Naive thymus-derived CD8-positive, alpha-beta T cell (primary cell): ENCODE measurements around the gene HOMER3. TPM values are rescaled to one million over a fixed set of nuclear protein-coding genes. Genes with fewer than 3 reads are reported as not detected.

Experiments
- ATAC-seq, 2 donors: fragments of 150-1000 bp; cut with Tn5 transposase in 1 of 2; sonication (Bioruptor Pico), chemical (Tn5 transposase) in 1 of 2; 1 replicate in 1 of 2; 2 replicates in 1 of 2; pipeline ENCODE4 v1.10.0; 2021; ENCODE audit warnings: mild to moderate bottlenecking in 2 of 2, moderate library complexity in 2 of 2
- POLR2A ChIA-PET: fragments of 350-600 bp; sonication (Branson Sonifier 250); formaldehyde crosslinking; loops from one replicate; lab custom pipeline; 2021; ENCODE audit warnings: antibody characterized with exemption; lab: Charles Lee
- DNase-seq, 10 donors: peaks; one replicate each; pipeline versions ENCODE4 v3.0.0 to v3.0.0-alpha.2; 2020 to 2022
- H3K27ac Mint-ChIP-seq, 10 donors: one replicate each; pipeline ENCODE4 v1.8.0; 2020 to 2022; ENCODE audit warnings: mild to moderate bottlenecking in 10 of 10, mixed read lengths in 10 of 10, moderate library complexity in 4 of 10, inconsistent platforms in 1 of 10
- H3K27me3 Mint-ChIP-seq, 5 donors: one replicate each; pipeline ENCODE4 v1.8.0; 2021 to 2022; ENCODE audit warnings: mixed read lengths in 5 of 5
- H3K36me3 Mint-ChIP-seq, 3 donors: one replicate each; pipeline ENCODE4 v1.8.0; 2020 to 2022; ENCODE audit warnings: mixed read lengths in 3 of 3, mild to moderate bottlenecking in 2 of 3, inconsistent platforms in 1 of 3
- H3K4me1 Mint-ChIP-seq, 4 donors: one replicate each; pipeline ENCODE4 v1.8.0; 2021 to 2022; ENCODE audit warnings: mixed read lengths in 4 of 4
- H3K4me3 Mint-ChIP-seq, 10 donors: one replicate each; pipeline ENCODE4 v1.8.0; 2020 to 2022; ENCODE audit warnings: mild to moderate bottlenecking in 10 of 10, mixed read lengths in 10 of 10, moderate library complexity in 6 of 10, inconsistent platforms in 1 of 10
- H3K9me3 Mint-ChIP-seq, 9 donors: one replicate each; pipeline ENCODE4 v1.8.0; 2020 to 2022; ENCODE audit warnings: mixed read lengths in 9 of 9, mild to moderate bottlenecking in 3 of 9, inconsistent platforms in 1 of 9, moderate library complexity in 1 of 9
- polyA plus RNA-seq, 3 donors: library from polyadenylated mRNA; unstranded; fragments of 300-500 nt; fragmentation: Illumina TruSeq; gene quantifications; one replicate each; pipeline ENCODE4 v1.2.3, GENCODE V29; 2021
- total RNA-seq, 8 experiments: library from RNA in 2 of 8; stranded (reverse) in 2 of 8; gene quantifications; one replicate each; pipeline ENCODE4 v1.2.3 and lab custom pipeline; 2021 to 2026

Gene HOMER3
- total and polyA plus RNA-seq, 5 experiments from 2014 or later, result 0.55 TPM; not detected in 4

DNA sequence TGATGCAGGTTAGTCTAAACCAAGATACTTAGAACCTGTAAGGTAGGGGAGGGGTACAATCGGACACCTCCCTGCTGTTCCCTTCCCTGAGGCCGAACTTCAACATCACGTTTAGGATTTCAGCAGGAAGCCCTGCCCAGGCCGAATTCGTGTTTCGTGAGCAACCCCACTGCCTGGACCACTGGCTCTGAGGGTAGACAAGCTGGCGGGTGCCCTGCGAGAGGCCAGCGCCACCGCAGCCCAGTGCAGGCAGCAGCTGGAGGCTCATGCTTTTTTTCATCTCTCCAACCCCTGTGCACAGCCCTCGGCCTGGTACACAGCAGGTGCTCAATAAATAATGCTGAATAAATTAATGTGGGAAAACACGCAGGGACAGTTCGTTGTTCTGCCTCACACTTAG lies 7.7 kb downstream of the HOMER3 start:
- POLR2A ChIA-PET, result interaction anchor here (1.8 kb wide), 1 partner anchor 14 kb away, joined by 6 read pairs; the partner anchor contains the start of genes COPE and DDX49
- peak overlapping the region in 9 of 10 donors; percentile 6 to 83 (median 55) for H3K4me3 Mint-ChIP-seq
- H3K9me3 Mint-ChIP-seq, result no peaks in the 10 kb centered on the region
- DNase-seq (no peak), ATAC-seq (no peak)
- peaks cover 0 to 2% (median 0%) of the 10 kb centered on the region in 3 donors for H3K36me3 Mint-ChIP-seq
- H3K4me1 Mint-ChIP-seq, result peaks cover 3 to 17% (median 8%) of the 10 kb centered on the region in 4 donors
- peak overlapping the region in 1 of 10 donors; percentile 18 for H3K27ac Mint-ChIP-seq
- peaks cover 0 to 25% (median 9%) of the 10 kb centered on the region in 5 donors for H3K27me3 Mint-ChIP-seq

DNA sequence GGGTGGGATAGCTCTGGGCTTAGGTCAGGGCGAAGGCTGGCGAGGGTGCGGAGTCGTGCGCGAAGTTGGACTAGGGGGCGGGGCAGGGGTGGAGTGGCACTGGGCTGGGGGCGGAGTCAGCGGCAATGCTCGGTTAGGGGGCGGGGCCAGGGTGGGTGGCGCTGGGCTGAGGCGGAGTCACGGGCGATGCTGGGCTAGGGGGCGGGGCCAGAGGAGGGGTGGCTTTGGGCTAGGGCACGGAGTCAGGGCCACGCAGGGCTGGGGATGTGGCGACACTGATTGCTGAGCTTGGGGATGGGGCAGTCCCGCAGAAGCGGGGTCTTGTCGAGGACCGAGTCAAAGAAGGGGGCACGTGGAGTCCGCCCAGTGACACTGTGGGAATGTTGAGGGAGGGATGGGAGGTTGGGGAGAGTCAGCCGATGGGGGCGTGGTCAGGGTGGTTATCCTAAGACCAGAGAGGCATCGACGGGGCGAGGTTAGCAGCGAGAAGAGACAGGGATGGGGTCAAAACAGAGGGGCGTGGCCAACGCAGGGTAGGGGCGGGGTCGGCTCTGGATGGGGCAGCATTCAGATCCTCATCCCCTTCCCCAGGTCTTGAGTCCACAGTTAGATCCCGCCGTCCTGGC lies 8.7 kb downstream of the HOMER3 start:
- H3K36me3 Mint-ChIP-seq, result peaks cover 0 to 6% (median 0%) of the 10 kb centered on the region in 3 donors
- peaks cover 3 to 17% (median 8%) of the 10 kb centered on the region in 4 donors for H3K4me1 Mint-ChIP-seq
- DNase-seq (peak; percentile 56 to 93 (median 75)), ATAC-seq (peak; percentile 89 to 97)
- H3K9me3 Mint-ChIP-seq, result no peaks in the 10 kb centered on the region
- peak overlapping the region; percentile 72 to 92 (median 82) for H3K4me3 Mint-ChIP-seq
- POLR2A ChIA-PET, result interaction anchor here (1.8 kb wide), 1 partner anchor 13 kb away, joined by 6 read pairs; the partner anchor contains the start of genes COPE and DDX49
- peaks cover 0 to 24% (median 6%) of the 10 kb centered on the region in 5 donors for H3K27me3 Mint-ChIP-seq
- peak overlapping the region in 1 of 10 donors; percentile 65 for H3K27ac Mint-ChIP-seq

DNA sequence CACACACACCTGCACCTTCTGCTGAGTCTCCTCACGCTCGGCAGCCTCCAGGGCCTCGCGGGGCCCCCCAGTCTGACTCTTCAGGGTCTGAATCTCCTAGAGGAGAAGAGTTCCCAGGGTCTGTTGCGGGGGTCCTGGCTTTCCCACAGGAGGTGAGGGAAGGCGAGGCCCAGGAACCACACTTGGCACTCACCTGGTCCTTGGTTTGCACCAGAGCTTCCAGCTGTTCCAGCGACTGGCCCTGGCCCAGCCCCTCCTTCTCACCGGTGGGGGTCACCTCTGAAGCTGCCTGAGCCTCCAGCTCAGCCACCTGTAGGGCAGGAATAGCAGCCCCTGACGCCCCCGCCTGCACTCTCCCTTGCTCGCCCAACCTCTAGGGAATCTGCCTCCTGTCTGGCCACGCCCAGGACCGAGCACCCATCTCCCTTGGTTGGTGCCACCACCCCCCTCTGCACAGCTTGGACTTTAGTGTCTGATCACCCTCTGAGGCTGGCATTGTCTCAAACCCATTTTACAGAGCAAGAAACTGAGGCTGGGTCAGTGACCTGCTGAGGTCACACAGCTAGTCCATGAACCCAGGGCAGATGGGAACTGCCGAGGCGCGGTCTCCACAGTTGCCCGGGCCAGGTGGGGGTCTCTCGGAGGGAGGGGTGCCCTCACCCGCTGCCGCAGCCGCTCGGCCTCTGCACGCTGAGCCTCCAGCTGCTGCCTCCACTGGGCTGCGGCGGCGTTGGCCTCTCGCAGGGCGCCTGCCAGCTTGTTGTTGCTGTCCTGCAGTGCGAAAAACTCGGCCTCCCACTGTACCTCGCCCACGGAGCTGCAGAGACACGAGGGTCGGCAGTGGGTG lies 9.5 kb downstream of the HOMER3 start:
- DNase-seq (no peak), ATAC-seq (no peak)
- peaks cover 0 to 12% (median 0%) of the 10 kb centered on the region in 3 donors for H3K36me3 Mint-ChIP-seq
- H3K9me3 Mint-ChIP-seq, result no peaks in the 10 kb centered on the region
- peak overlapping the region in 3 of 10 donors; percentile 6 to 83 (median 15) for H3K4me3 Mint-ChIP-seq
- peaks cover 3 to 17% (median 8%) of the 10 kb centered on the region in 4 donors for H3K4me1 Mint-ChIP-seq
- no peak overlapping the region for H3K27ac Mint-ChIP-seq
- peaks cover 0 to 23% (median 6%) of the 10 kb centered on the region in 5 donors for H3K27me3 Mint-ChIP-seq
- POLR2A ChIA-PET, result no interaction called here

DNA sequence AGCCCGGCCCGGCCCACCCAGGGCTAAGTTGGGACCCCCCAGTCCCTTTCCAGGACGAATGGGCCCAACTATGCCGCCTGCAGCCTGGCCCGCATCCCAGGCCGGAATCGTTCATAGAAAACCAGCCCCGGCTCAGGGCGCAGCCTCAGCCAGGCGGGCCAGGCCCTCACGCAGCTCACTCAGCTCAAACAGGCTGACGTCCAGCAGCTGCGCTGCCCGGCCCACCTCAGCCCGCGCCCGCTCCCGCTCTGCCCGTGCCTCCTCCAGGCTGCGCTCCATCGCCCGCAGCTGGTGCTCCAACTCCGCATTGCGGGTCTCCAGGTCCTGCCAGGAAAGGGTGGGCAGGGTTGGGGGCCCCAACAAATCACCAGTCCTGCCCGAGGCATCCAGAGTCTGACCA lies 11.7 kb downstream of the HOMER3 start:
- ATAC-seq (no peak), DNase-seq (no peak)
- POLR2A ChIA-PET, result interaction anchor here (0.6 to 1.4 kb wide), 2 partner anchors 10 to 247 kb away, joined by 3 to 5 read pairs; partner anchors contain the start of genes COPE and DDX49
- H3K36me3 Mint-ChIP-seq, result peaks cover 0 to 28% (median 2%) of the 10 kb centered on the region in 3 donors
- peaks cover 5 to 17% (median 8%) of the 10 kb centered on the region in 4 donors for H3K4me1 Mint-ChIP-seq
- H3K27me3 Mint-ChIP-seq, result peaks cover 0 to 15% (median 5%) of the 10 kb centered on the region in 5 donors
- H3K27ac Mint-ChIP-seq, result no peak overlapping the region
- no peak overlapping the region for H3K4me3 Mint-ChIP-seq
- H3K9me3 Mint-ChIP-seq, result no peaks in the 10 kb centered on the region

DNA sequence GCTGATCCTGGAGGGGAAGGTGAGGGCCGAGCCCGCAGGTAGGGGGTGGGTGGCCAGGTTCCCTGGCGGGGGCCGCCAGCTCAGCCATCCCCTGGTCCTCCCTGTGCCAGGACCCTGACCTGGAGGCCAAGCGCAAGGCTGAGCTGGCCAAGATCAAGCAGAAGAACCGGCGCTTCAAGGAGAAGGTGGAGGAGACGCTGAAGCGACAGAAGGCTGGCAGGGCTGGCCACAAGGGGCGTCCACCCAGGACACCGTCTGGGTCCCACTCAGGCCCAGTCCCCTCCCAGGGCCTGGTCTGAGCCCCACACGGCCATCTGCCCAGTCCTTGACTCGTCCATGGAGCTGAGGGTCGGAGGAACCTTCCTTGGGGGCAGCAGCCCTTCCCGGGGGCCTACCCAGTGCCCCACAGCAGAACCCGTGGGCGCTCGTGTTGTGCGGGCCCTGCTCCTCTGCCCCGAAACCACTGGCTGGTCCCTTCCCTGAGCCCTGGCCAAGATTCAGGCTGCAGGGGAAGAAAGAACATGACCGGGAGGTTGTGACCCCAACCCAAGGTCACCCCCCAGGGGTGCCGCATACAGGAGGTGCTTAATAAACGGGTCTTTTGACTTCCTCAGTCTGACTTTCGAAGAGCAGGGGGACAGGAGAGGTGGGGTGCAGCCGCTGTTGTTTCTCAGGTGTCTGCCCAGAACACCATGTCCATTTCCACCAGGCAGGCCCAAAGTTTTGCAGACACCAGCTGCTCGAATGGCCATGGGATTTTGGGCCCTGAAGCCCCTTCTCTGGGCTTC lies 12.8 kb downstream of the HOMER3 start:
- ATAC-seq, result no peak
- Mint-ChIP-seq H3K27me3 (peaks cover 0 to 4% (median 0%) of the 10 kb centered on the region in 5 donors), H3K4me3 (no peak overlapping the region), H3K36me3 (peaks cover 0 to 38% (median 2%) of the 10 kb centered on the region in 3 donors), H3K4me1 (peaks cover 5 to 11% (median 7%) of the 10 kb centered on the region in 4 donors), H3K27ac (no peak overlapping the region), H3K9me3 (no peaks in the 10 kb centered on the region)
- no peak for DNase-seq
- POLR2A ChIA-PET, result interaction anchor here (0.6 to 1.4 kb wide), 2 partner anchors 9 to 394 kb away, joined by 3 to 5 read pairs; partner anchors contain the start of genes COPE and DDX49

DNA sequence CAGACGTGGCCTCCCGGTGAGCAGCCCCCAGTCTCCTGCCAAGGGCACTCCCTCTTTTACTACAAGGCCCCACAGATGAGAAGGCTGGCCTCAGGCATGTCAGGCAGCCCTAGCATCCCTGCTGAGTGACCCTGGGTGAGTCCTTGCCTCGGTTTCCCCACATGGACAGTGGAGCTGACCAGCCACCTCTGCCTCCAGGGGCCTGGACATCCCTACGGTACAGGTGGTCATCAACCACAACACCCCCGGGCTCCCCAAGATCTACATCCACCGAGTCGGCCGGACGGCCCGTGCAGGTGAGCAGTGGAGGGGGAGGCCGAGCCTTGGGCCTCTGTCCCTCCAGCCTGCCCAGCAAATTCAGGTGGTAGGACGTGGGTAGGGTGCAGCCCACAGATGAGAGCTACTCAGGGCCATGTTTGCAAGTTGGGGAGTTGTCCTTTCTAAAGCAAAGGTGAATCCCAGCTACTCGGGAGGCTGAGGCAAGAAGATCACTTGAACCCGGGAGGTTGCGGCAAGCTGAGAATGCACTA lies 16.3 kb downstream of the HOMER3 start:
- Mint-ChIP-seq H3K36me3 (peaks cover 0 to 54% (median 2%) of the 10 kb centered on the region in 3 donors), H3K27ac (peak overlapping the region in 1 of 10 donors; percentile 11), H3K4me3 (peak overlapping the region in 2 of 10 donors; percentile 50 to 57), H3K4me1 (peaks cover 6 to 17% (median 10%) of the 10 kb centered on the region in 4 donors), H3K9me3 (no peaks in the 10 kb centered on the region), H3K27me3 (no peaks in the 10 kb centered on the region)
- no peak for ATAC-seq
- no peak for DNase-seq
- POLR2A ChIA-PET, result no interaction called here

DNA sequence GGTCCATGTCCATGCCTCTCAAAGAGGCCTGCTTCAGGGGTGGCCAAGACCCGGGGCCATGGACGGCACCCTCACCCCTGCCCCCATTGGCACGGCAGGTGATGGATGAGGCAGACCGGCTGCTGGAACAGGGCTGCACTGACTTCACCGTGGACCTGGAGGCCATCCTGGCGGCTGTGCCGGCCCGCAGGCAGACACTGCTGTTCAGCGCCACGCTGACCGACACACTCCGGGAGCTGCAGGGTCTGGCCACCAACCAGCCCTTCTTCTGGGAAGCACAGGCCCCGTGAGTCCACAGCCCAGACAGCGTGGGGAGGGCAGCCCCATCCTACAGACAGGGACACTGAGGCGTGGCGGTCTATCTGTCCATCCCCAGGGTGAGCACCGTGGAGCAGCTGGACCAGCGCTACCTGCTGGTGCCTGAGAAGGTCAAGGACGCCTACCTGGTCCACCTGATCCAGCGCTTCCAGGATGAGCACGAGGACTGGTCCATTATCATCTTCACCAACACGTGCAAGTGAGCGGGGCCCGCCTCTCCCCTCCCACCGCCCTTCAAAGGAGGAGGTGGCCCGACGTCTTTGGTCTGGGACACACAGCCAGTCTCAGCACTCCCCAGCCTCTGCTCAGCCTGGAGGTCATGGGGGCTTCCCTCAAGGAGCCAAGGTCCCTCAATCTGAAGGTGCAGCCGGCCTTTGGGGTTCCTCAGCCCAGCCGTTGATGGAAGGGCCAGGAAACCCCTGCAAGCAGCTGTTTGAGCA lies 18.6 kb downstream of the HOMER3 start:
- POLR2A ChIA-PET, result no interaction called here
- peaks cover 0 to 48% (median 2%) of the 10 kb centered on the region in 3 donors for H3K36me3 Mint-ChIP-seq
- DNase-seq (no peak), ATAC-seq (no peak)
- H3K27ac Mint-ChIP-seq, result peak overlapping the region in 2 of 10 donors; percentile 5 to 39
- peak overlapping the region in 1 of 10 donors; percentile 25 for H3K4me3 Mint-ChIP-seq
- no peaks in the 10 kb centered on the region for H3K9me3 Mint-ChIP-seq
- no peaks in the 10 kb centered on the region for H3K27me3 Mint-ChIP-seq
- peaks cover 10 to 35% (median 25%) of the 10 kb centered on the region in 4 donors for H3K4me1 Mint-ChIP-seq

DNA sequence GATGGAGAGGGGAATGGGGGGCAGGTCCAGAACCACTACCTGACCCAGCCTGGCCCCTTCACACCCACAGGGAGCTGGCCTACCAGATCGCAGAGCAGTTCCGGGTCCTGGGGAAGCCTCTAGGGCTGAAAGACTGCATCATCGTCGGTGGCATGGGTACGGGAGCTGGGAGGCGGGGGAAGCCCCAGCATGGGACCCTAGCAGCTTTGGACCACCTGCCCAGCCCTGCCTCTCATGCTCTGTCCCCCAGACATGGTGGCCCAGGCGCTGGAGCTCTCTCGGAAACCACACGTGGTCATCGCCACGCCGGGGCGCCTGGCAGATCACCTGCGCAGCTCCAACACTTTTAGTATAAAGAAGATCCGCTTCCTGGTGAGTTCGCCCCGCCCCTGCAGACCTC lies 19.4 kb downstream of the HOMER3 start:
- H3K4me1 Mint-ChIP-seq, result peaks cover 13 to 41% (median 32%) of the 10 kb centered on the region in 4 donors
- H3K9me3 Mint-ChIP-seq, result no peaks in the 10 kb centered on the region
- peak overlapping the region in 3 of 10 donors; percentile 49 to 73 (median 63) for H3K27ac Mint-ChIP-seq
- ATAC-seq, result no peak
- no peak for DNase-seq
- H3K27me3 Mint-ChIP-seq, result no peaks in the 10 kb centered on the region
- POLR2A ChIA-PET, result interaction anchor here (0.6 to 1.4 kb wide), 3 partner anchors 16 to 407 kb away, joined by 3 to 6 read pairs (median 4); no protein-coding TSS in a partner anchor
- peaks cover 0 to 47% (median 2%) of the 10 kb centered on the region in 3 donors for H3K36me3 Mint-ChIP-seq
- peak overlapping the region in 4 of 10 donors; percentile 9 to 82 (median 78) for H3K4me3 Mint-ChIP-seq

DNA sequence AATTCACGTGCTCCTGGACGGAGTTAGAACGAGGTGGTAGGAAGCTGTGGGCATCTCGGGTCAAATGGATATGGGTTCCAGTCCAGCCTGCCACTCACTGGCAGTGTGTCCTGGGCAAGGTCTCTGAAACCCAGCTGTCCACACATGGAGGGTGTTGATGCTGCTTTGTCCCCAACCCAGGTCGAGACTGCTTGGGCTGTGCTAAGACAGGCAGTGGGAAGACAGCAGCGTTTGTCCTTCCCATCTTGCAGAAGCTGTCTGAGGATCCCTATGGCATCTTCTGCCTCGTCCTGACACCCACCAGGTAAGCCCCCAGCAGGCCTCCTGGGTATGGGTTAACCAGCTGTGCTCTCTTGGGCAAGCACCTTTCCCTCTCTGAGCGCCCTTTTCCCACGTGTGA lies 20.6 kb downstream of the HOMER3 start:
- no peak for ATAC-seq
- H3K4me3 Mint-ChIP-seq, result peak overlapping the region; percentile 80 to 97 (median 92)
- no peaks in the 10 kb centered on the region for H3K9me3 Mint-ChIP-seq
- POLR2A ChIA-PET, result interaction anchor here (0.5 to 2.4 kb wide), 7 partner anchors 10 to 363 kb away, joined by 3 to 19 read pairs (median 5); partner anchors contain the start of genes KXD1 and REX1BD
- no peak for DNase-seq
- peaks cover 0 to 48% (median 0%) of the 10 kb centered on the region in 3 donors for H3K36me3 Mint-ChIP-seq
- no peaks in the 10 kb centered on the region for H3K27me3 Mint-ChIP-seq
- H3K4me1 Mint-ChIP-seq, result peaks cover 13 to 51% (median 37%) of the 10 kb centered on the region in 4 donors
- peak overlapping the region in 6 of 10 donors; percentile 72 to 98 (median 96) for H3K27ac Mint-ChIP-seq

DNA sequence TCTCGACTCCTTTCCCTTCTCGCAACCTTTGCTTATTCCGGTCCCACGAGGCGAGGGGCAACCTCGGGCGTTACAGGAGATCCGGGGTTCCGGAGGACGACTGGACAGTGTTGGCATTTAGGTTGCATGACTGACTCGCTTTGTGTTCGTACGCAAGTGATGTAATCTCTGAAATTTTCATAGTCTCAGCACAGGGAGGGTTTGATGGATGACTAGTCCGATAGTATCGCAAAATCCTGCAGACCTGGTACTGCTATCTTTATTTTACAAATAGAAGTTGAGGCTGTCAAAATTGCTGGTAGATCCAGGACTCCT lies 21.2 kb downstream of the HOMER3 start:
- peak overlapping the region; percentile 72 to 98 (median 96) for H3K27ac Mint-ChIP-seq
- peaks cover 15 to 56% (median 42%) of the 10 kb centered on the region in 4 donors for H3K4me1 Mint-ChIP-seq
- ATAC-seq, result no peak
- H3K36me3 Mint-ChIP-seq, result peaks cover 0 to 48% (median 3%) of the 10 kb centered on the region in 3 donors
- no peaks in the 10 kb centered on the region for H3K27me3 Mint-ChIP-seq
- H3K9me3 Mint-ChIP-seq, result no peaks in the 10 kb centered on the region
- DNase-seq, result no peak
- peak overlapping the region; percentile 80 to 97 (median 92) for H3K4me3 Mint-ChIP-seq
- POLR2A ChIA-PET, result interaction anchor here (0.5 to 2.4 kb wide), 15 partner anchors 9 to 639 kb away, joined by 3 to 19 read pairs (median 4); partner anchors contain the start of genes CRTC1, JUND, KXD1 and REX1BD
